DMS 273 treated with DMSO at 0.1 percent for 48 hours (cell line): ENCODE results near the gene FANCL.
"Not testable (repeated sequence)": the region's sequence is repeated elsewhere in the genome, so short reads cannot be mapped to it uniquely, and the experiment has no call there.

ENCODE experiments used
- DNase-seq: peaks from one replicate; lab custom pipeline; 2025; lab: John Stamatoyannopoulos, UW

FANCL gene

DNA sequence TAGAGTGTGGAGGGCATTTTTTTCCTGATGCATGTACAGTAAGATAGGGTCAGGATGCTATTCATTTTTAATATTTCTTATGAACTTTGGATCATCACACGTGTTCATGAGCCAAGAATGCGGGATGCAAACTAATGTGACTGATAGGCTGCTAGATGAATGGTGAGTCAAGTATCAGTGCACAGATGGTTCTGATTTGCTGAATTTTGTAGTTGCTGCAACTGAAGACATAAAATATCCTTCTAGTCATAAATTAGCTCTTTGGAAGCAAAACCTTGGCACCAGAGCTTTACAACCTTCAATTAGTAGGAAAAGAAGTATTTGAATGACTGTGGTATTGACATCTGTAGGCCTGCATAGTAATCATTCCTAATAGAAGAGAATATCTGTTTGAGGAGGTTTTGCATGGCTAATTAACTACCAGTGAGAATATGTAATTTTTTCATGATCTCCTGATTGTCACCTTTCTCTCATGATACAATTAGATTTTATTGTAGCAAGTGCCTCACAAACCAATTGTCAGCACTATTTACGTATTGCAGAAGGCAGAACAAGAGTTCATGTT lies 100.5 kb downstream of the FANCL start:
- no peak for DNase-seq

DNA sequence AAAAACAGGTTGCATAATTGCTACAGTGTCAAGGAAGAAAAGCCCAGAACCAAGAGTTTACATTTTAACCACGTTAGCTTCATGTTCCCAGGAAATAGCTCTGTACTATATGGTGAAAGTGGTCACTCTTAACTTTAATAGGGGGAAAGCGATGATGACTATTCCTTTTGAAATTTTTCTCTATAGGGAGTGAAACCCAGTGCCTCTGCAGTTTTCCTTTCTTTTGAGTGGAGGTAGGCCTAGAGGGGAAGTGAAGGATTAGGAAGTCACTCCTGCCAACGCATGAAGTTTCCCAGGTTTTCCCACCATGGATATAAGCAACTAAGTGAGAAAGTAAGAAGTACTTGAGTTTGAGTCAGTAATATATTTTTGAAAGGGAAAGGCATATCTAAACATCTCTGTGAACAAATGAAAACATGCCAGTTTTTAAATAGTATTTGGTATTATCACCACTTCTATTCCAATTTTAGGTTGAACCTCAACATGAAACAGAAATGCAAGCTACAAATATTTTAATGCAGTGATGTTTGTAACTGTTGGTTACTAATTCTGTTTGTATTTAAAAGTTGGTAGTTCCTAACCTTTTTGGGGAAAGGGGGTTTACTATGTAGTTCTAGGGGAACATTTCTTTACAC lies 102.6 kb downstream of the FANCL start:
- no peak for DNase-seq

GRCh38 chr2:58137856-58138255 lies 103.3 kb downstream of the FANCL start:
- DNase-seq: no peak

- DNase-seq: no peak
Measured at GRCh38 chr2:58137221-58137620, 103.9 kb downstream of the FANCL start.

DNA sequence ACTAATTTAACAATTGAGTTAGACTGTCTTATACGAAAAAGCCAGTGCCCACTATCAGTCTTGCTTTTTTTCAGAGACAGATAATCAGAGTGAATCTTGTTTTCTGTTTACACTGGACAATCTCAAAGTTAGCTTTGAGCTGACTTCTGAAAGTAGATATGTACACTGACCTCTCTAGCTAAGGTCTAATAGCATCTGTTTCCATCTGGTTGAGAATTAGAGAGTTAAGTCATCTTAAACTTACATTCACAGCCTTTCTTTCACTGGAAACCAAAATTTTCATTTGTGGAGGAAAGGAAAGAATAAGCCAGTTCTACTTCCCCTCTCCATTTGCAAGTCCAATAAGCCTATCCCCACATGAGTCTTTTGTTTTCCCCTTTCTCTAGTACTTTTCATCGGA lies 105.3 kb downstream of the FANCL start:
- DNase-seq: no peak

- no peak for DNase-seq
Measured at GRCh38 chr2:58133395-58133794, 107.7 kb downstream of the FANCL start.

DNA sequence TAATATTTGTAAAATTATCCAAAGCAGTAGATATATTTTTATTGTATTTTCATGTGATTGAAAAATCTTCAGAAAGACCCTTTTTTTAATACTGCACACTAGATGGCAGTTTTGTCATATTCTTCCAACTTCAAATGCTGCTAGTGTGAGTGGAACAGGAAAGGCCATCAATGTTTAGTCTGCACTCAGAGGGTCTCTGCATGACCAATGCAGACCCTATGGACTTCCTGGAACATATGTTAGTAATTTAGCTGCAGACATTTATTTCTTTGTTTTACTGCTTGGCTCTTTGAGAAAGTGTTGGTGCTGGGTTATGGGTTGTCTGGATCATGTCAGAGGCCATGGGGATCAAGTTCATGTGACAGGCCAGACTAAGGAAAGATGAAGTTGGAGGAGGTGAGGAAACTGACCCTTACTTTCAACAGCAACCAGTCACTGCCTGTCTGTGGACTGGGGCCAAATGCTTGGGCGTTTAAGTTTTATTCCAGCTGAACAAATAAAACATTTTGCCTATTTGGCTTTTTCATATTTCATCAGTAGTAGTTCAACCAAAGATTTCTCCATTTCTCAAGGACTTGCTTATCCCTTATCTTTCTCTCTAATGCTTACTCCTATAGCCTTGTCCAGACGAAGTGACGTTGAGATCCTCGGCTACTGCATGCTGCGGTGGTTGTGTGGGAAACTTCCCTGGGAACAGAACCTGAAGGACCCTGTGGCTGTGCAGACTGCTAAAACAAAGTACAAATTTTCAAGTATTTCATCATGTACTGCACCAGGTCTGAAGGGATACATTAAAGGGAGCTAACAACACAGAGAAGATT lies 109.7 kb downstream of the FANCL start:
- no peak for DNase-seq

- no peak for DNase-seq
Measured at GRCh38 chr2:58130238-58130637, 110.9 kb downstream of the FANCL start.

GRCh38 chr2:58127111-58127510 lies 114.0 kb downstream of the FANCL start:
- no peak for DNase-seq

- no peak for DNase-seq
Measured at GRCh38 chr2:58122540-58122939, 118.6 kb downstream of the FANCL start.

DNA sequence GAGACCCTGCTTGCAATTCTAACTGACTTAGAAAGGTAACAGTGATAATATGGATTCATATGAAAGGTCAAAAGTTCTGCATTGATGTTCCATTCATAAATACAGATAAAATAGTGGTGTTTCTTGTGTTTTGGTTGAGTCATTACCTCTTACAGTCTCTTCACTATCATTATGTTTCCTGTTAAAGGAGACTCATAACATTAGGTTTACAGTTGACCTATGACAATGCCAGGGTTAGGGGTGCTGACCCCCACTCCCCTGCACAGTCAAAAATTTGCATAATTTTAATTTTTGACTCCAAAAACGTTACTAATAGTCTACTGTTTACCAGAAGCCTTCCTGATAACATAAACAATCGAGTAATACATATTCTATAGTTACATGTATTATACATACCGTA lies 119.1 kb downstream of the FANCL start:
- DNase-seq: no peak

DNA sequence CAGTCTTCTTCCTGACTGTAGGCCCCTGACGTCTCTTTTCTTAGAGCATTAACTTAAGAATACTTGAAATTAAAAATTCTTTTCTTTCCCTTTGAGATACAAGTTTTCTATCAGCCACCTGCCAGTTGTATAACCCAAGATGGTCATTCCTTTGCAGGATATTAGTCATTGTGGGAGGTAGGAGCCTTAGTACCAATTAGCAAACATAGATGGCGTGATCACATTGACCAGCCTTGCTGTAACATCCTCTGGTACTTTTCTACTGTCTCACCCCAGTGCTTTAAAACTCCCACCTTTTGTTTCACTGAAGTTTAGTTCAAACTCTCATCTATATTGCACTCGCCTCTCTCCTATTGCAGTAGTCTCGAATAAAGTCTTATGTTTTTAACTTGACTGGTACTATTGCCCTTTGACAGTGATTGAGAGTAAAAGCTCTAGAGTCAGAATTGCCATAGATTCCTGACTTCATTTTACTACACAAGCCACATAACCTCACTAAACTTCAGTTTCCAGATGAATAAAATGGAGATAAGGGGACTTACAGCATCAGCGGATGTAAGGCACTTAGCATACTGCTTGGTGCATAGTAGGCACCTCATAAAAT lies 120.4 kb downstream of the FANCL start:
- no peak for DNase-seq

- DNase-seq: not testable (repeated sequence)
Measured at GRCh38 chr2:58113563-58113962, 127.6 kb downstream of the FANCL start.

GRCh38 chr2:58110765-58111164 lies 130.4 kb downstream of the FANCL start:
- no peak for DNase-seq

DNA sequence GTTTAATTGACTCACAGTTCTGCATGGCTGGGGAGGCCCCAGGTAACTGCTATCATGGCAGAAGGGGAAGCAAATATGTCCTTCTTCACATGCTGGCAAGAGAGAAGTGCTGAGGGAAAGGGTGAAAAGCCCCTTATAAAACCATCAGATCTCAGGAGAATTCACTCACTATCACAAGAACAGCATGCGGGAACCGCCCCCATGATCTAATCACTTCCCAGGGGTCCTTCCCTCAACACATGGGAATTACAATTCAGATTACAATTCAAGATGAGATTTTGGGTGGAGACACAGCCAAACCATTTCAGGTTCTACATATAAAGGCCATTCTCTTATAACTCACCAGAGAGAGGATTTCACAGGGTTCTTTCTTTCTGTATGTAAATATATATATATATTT lies 131.6 kb downstream of the FANCL start:
- no peak for DNase-seq
